ENCODE measurements around the gene MSI2.

MSI2 gene

DNA sequence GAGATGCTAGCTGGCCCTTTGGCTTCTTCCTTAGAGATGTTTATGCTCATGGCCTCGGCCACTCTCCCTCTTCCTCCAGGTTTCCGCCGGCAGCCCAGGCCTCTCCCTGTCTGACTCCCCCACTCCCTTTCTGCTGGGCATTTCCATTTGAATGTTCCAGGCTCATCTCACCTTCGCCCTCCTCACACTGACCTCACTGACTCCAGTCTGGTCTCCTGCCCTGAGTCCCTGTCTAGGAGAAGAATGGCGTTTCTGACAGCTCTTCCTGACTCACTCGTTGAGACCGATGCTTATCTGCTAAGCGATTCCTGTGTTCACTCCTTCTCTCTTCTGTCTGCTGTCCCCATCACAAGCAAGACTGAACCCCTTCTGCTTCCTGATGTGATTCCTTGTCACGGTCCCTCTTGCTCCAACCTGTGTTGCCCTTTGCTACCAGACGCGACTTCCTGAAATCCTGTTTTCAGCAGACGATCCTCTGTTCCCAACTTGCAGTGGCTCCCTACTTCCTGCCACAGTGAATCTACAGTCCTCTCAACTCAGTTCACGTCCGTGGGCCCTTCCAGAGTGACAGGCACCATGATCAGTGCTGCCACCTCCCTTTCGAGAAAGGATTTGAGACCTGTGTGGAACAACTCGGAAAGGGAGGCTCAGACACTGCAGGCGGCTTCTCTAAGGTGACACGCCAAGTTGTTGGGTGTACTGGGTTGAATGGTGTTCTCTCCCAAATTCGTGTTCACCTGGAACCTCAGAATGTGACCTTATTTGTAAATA lies 176.4 kb downstream of the MSI2 start:
- ChIA-PET CTCF (no interaction called here), POLR2A (ENCODE audit: low non-redundant PET) (no interaction called here)
- DNase-seq (ENCODE audit: low spot score) = no peak
- H3K27ac ChIP-seq = no peak overlapping the region
- no peak for TF ChIP-seq CTCF (conservative IDR thresholded peaks at IDR 0.05; ENCODE audit: low read depth)

- TF ChIP-seq CTCF (conservative IDR thresholded peaks at IDR 0.05; ENCODE audit: low read depth) = no peak
- POLR2A ChIA-PET (ENCODE audit: low non-redundant PET) = no interaction called here
- CTCF ChIA-PET = no interaction called here
- no peak overlapping the region for H3K27ac ChIP-seq
- no peak for DNase-seq (ENCODE audit: low spot score)
Measured at GRCh38 chr17:57433452-57433851, 177.1 kb downstream of the MSI2 start.

- ChIA-PET CTCF (no interaction called here), POLR2A (ENCODE audit: low non-redundant PET) (no interaction called here)
- H3K27ac ChIP-seq = no peak overlapping the region
- DNase-seq (ENCODE audit: low spot score) = no peak
- TF ChIP-seq CTCF (conservative IDR thresholded peaks at IDR 0.05; ENCODE audit: low read depth) = no peak
Measured at GRCh38 chr17:57434361-57434760, 178.0 kb downstream of the MSI2 start.

GRCh38 chr17:57436565-57436964 lies 180.2 kb downstream of the MSI2 start:
- no peak for DNase-seq (ENCODE audit: low spot score)
- TF ChIP-seq CTCF (conservative IDR thresholded peaks at IDR 0.05; ENCODE audit: low read depth) = no peak
- no peak overlapping the region for H3K27ac ChIP-seq
- POLR2A ChIA-PET (ENCODE audit: low non-redundant PET) = no interaction called here
- CTCF ChIA-PET = no interaction called here

- CTCF ChIA-PET = no interaction called here
- no peak for DNase-seq (ENCODE audit: low spot score)
- no peak for TF ChIP-seq CTCF (conservative IDR thresholded peaks at IDR 0.05; ENCODE audit: low read depth)
- POLR2A ChIA-PET (ENCODE audit: low non-redundant PET) = no interaction called here
- H3K27ac ChIP-seq = no peak overlapping the region
Measured at GRCh38 chr17:57438066-57438731, 181.9 kb downstream of the MSI2 start.

DNA sequence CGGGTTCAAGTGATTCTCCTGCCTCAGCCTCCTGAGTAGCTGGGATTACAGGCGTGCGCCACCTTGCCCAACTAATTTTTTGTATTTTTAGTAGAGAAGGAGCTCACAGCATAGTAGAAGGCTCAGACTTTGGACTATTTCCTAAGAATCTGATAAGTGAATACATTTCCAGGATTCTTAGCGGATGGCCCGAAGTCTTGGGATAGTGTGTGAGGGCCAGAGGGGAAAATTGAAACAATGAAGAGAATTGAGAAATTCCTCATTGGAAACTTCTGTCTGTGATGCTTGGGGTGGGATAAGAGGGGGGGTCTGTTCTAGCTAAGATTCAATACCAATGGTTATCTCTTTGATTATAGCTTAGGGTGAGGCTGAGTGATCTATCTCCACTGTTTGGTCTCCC lies 183.3 kb downstream of the MSI2 start:
- TF ChIP-seq CTCF (conservative IDR thresholded peaks at IDR 0.05; ENCODE audit: low read depth) = no peak
- POLR2A ChIA-PET (ENCODE audit: low non-redundant PET) = interaction anchor here (0.7 kb wide), 1 partner anchor 195 kb away, joined by 5 read pairs; no protein-coding TSS in a partner anchor
- H3K27ac ChIP-seq = peak overlapping the region; percentile 80
- CTCF ChIA-PET = interaction anchor here (0.6 to 0.9 kb wide), 2 partner anchors 15 to 196 kb away, joined by 3 read pairs; no protein-coding TSS in a partner anchor
- DNase-seq (ENCODE audit: low spot score) = no peak
